HCT116 (cell line): ENCODE measurements around the gene CCNE1. TPM values are rescaled to one million over a fixed set of nuclear protein-coding genes. Genes with fewer than 3 reads are reported as not detected.

Experiments used
- ATAC-seq: fragments of 200-7000 bp; cut with Tn5 transposase; 2 replicates; pipeline ENCODE4 v1.9.1; 2020; ENCODE audit warnings: mild to moderate bottlenecking, moderate library complexity
- BruUV-seq: library from RNA; stranded (reverse); fragments of 400-500 nt; replicated peaks from 2 replicates; lab custom pipeline; 2021; lab: Mats Ljungman, UMichigan
- CTCF ChIA-PET: fragments of 300-600 bp; sonication (Branson Sonifier 250); formaldehyde crosslinking; loops from one replicate; lab custom pipeline; 2021; ENCODE audit warnings: antibody characterized with exemption; lab: Charles Lee
- POLR2A ChIA-PET: fragments of 300-600, 350-600 bp; sonication (Branson Sonifier 250); formaldehyde crosslinking; loops from one replicate; lab custom pipeline; 2021; ENCODE audit warnings: antibody characterized with exemption; lab: Charles Lee
- RAD21 ChIA-PET, 2 experiments: fragments of 300-600 bp; sonication (Branson Sonifier 250); formaldehyde crosslinking; loops; one replicate each; lab custom pipeline; 2023; ENCODE audit warnings: low total read pairs in 2 of 2; ENCODE audit not compliant: uncharacterized antibody in 2 of 2, unreplicated experiment in 2 of 2, low non-redundant PET in 1 of 2; lab: Charles Lee
- DNase-seq: peaks from one replicate; pipeline ENCODE4 v3.0.0-alpha.2; 2010; ENCODE audit warnings: low read depth, low spot score
- H2AFZ ChIP-seq: fragments of 200-600 bp; shearing (Covaris generic), sonication (generic); 2 replicates; pipeline ENCODE4 v1.6.1; 2017; ENCODE audit warnings: low read depth, mixed run types, mixed read lengths, antibody characterized with exemption, low read length; ENCODE audit not compliant: poor library complexity, severe bottlenecking
- H3K27ac ChIP-seq: 2 replicates; pipeline ENCODE4 v1.5.1; 2012; ENCODE audit warnings: low read depth, low read length
- H3K27me3 ChIP-seq: fragments of 200-600 bp; sonication (generic); 2 replicates; pipeline ENCODE4 v1.6.1; 2016; ENCODE audit warnings: mixed run types, low read length, mixed read lengths; ENCODE audit not compliant: insufficient read depth
- H3K36me3 ChIP-seq, 2 experiments: fragments of 200-500 bp in 1 of 2; fragments of 200-600 bp in 1 of 2; sonication (Bioruptor generic) in 1 of 2; sonication (generic) in 1 of 2; 2 replicates each; pipeline versions ENCODE4 v1.5.1 to v1.6.1; 2014 to 2016; ENCODE audit warnings: low read length in 2 of 2, inconsistent platforms in 1 of 2, mixed read lengths in 1 of 2, mixed run types in 1 of 2; ENCODE audit not compliant: insufficient read depth in 2 of 2, control insufficient read depth in 1 of 2
- H3K4me1 ChIP-seq, 2 experiments: fragments of 200-600 bp in 1 of 2; sonication (generic) in 1 of 2; 2 replicates each; pipeline versions ENCODE4 v1.5.1 to v1.6.1; 2012 to 2017; ENCODE audit warnings: low read length in 2 of 2, inconsistent platforms in 1 of 2, mild to moderate bottlenecking in 1 of 2, mixed read lengths in 1 of 2, mixed run types in 1 of 2, moderate library complexity in 1 of 2; ENCODE audit not compliant: insufficient read depth in 2 of 2, control insufficient read depth in 1 of 2
- H3K4me2 ChIP-seq: fragments of 200-600 bp; sonication (generic); 2 replicates; pipeline ENCODE4 v1.6.1; 2017; ENCODE audit warnings: mixed run types, low read length, mixed read lengths
- H3K4me3 ChIP-seq, 2 experiments: fragments of 200-600 bp in 1 of 2; sonication (generic) in 1 of 2; replicated peaks in 1 of 2; 2 replicates each; pipeline ENCODE4 v1.5.1; 2011 to 2016; ENCODE audit warnings: low read length in 2 of 2, control low read depth in 1 of 2, low read depth in 1 of 2, mild to moderate bottlenecking in 1 of 2, mixed read lengths in 1 of 2, mixed run types in 1 of 2
- H3K79me2 ChIP-seq: fragments of 200-600 bp; sonication (generic); 2 replicates; pipeline ENCODE4 v1.6.1; 2017; ENCODE audit warnings: mild to moderate bottlenecking, mixed run types, low read length, moderate library complexity, mixed read lengths; ENCODE audit not compliant: insufficient read depth
- H3K9ac ChIP-seq: fragments of 200-600 bp; sonication (generic); 2 replicates; pipeline ENCODE4 v1.6.1; 2016; ENCODE audit warnings: low read length, mixed read lengths
- H3K9me2 ChIP-seq: fragments of 200-600 bp; sonication (generic), shearing (Covaris generic); 2 replicates; pipeline ENCODE4 v1.6.1; 2017; ENCODE audit warnings: mixed run types, mild to moderate bottlenecking, moderate library complexity; ENCODE audit not compliant: insufficient read depth
- H3K9me3 ChIP-seq, 2 experiments: fragments of 200-500 bp in 1 of 2; fragments of 200-600 bp in 1 of 2; sonication (Bioruptor generic) in 1 of 2; sonication (generic) in 1 of 2; 2 replicates each; pipeline ENCODE4 v1.6.1; 2014 to 2017; ENCODE audit warnings: low read length in 2 of 2, mixed read lengths in 2 of 2, inconsistent platforms in 1 of 2, low read depth in 1 of 2, mild to moderate bottlenecking in 1 of 2, mixed run types in 1 of 2, moderate library complexity in 1 of 2; ENCODE audit not compliant: control insufficient read depth in 1 of 2, insufficient read depth in 1 of 2
- H4K20me1 ChIP-seq: fragments of 200-600 bp; sonication (generic), shearing (Covaris generic); 2 replicates; pipeline ENCODE4 v1.6.1; 2017; ENCODE audit warnings: mixed run types, mild to moderate bottlenecking, moderate library complexity; ENCODE audit not compliant: insufficient read depth
- ATF3 ChIP-seq: IDR thresholded peaks from 2 replicates; pipeline ENCODE4 v1.6.1; 2012
- CBX3 ChIP-seq: IDR thresholded peaks from 2 replicates; pipeline ENCODE4 v1.6.1; 2012; ENCODE audit warnings: low read depth
- CEBPB ChIP-seq: IDR thresholded peaks from 2 replicates; pipeline ENCODE4 v1.6.1; 2012; ENCODE audit warnings: low read depth
- CTCF ChIP-seq, 3 experiments: fragments of 200-600 bp in 1 of 3; sonication (generic) in 1 of 3; IDR thresholded peaks in 2 of 3; conservative IDR thresholded peaks in 1 of 3; 2 replicates each; pipeline ENCODE4 v1.5.1; 2012 to 2017; ENCODE audit warnings: low read depth in 2 of 3, low read length in 2 of 3, antibody characterized with exemption in 1 of 3, borderline replicate concordance in 1 of 3, control low read depth in 1 of 3, mild to moderate bottlenecking in 1 of 3, mixed read lengths in 1 of 3, mixed run types in 1 of 3, moderate library complexity in 1 of 3; ENCODE audit not compliant: insufficient read depth in 1 of 3
- EZH2 ChIP-seq: fragments of 200-600 bp; sonication (generic); IDR thresholded peaks from 2 replicates; pipeline ENCODE4 v1.6.1; 2017; ENCODE audit warnings: antibody characterized with exemption, mixed run types
- EZH2phosphoT487 ChIP-seq: fragments of 200-600 bp; IDR thresholded peaks from 2 replicates; pipeline ENCODE4 v1.6.1; 2018; ENCODE audit warnings: antibody characterized with exemption, borderline replicate concordance
- FOSL1 ChIP-seq: IDR thresholded peaks from 2 replicates; pipeline ENCODE4 v1.6.1; 2012; ENCODE audit warnings: low read depth
- JUND ChIP-seq: IDR thresholded peaks from 2 replicates; pipeline ENCODE4 v1.6.1; 2012
- MAX ChIP-seq: IDR thresholded peaks from 2 replicates; pipeline ENCODE4 v1.6.1; 2012
- POLR2A ChIP-seq: IDR thresholded peaks from 2 replicates; pipeline ENCODE4 v1.7.0; 2011; ENCODE audit warnings: borderline replicate concordance; ENCODE audit not compliant: insufficient read depth, insufficient read length; ENCODE audit errors: extremely low read depth
- POLR2AphosphoS5 ChIP-seq: IDR thresholded peaks from 2 replicates; pipeline ENCODE4 v1.6.1; 2011; ENCODE audit warnings: mild to moderate bottlenecking, low read depth, low read length, moderate library complexity
- RAD21 ChIP-seq: IDR thresholded peaks from 2 replicates; pipeline ENCODE4 v1.6.1; 2012; ENCODE audit warnings: low read depth, mild to moderate bottlenecking
- SIN3A ChIP-seq: IDR thresholded peaks from 2 replicates; pipeline ENCODE4 v1.6.1; 2012; ENCODE audit warnings: low read depth
- SP1 ChIP-seq: IDR thresholded peaks from 2 replicates; pipeline ENCODE4 v1.6.1; 2012; ENCODE audit warnings: low read depth
- SRF ChIP-seq: IDR thresholded peaks from 2 replicates; pipeline ENCODE4 v1.6.1; 2012; ENCODE audit warnings: low read depth
- TCF7L2 ChIP-seq: IDR thresholded peaks from 2 replicates; pipeline ENCODE4 v1.7.0; 2011; ENCODE audit warnings: borderline replicate concordance, inconsistent platforms; ENCODE audit not compliant: insufficient read depth, insufficient read length; ENCODE audit errors: extremely low read depth
- YY1 ChIP-seq: IDR thresholded peaks from 2 replicates; pipeline ENCODE4 v1.6.1; 2011; ENCODE audit warnings: low read length, low read depth, moderate library complexity, mild to moderate bottlenecking; ENCODE audit not compliant: insufficient replicate concordance; ENCODE audit errors: extremely low read depth
- ZBTB33 ChIP-seq: IDR thresholded peaks from 2 replicates; pipeline ENCODE4 v1.6.1; 2011; ENCODE audit warnings: mild to moderate bottlenecking, low read length, moderate library complexity; ENCODE audit not compliant: insufficient replicate concordance; ENCODE audit errors: extremely low read depth
- ZFX ChIP-seq: fragments of 450-650 bp; IDR thresholded peaks from 2 replicates; pipeline ENCODE4 v1.6.1; 2017
- intact Hi-C: fragments of 100-400 bp; cut with micrococcal nuclease; formaldehyde crosslinking; loops from 2 replicates; pipeline ENCODE4 v1.10.0; 2022
- total RNA-seq: library from RNA; stranded (reverse); gene quantifications from one replicate; pipeline ENCODE4 v1.2.1, GENCODE V29; 2021; ENCODE audit not compliant: unreplicated experiment

The CCNE1 gene
- total RNA-seq, 1 experiment from 2014 or later: 29.3 TPM

GRCh38 chr19:29831686-29832085 lies 19.9 kb downstream of the CCNE1 start:
- H3K4me3 ChIP-seq: peak overlapping the region in 1 of 2 experiments; percentile 47; a peak in 1 of 4 replicates
- DNase-seq (no peak), ATAC-seq (peak; percentile 9; the same call in 1 of the 2 replicates)
- no peaks in the 10 kb centered on the region for H4K20me1 ChIP-seq
- H3K36me3 ChIP-seq: no peaks in the 10 kb centered on the region
- H3K9me2 ChIP-seq: no peaks in the 10 kb centered on the region
- H3K79me2 ChIP-seq: no peaks in the 10 kb centered on the region
- intact Hi-C loops: no loop called here
- H3K27ac ChIP-seq: no peak overlapping the region
- H3K4me2 ChIP-seq: peak overlapping the region; percentile 82
- H2AFZ ChIP-seq: peak overlapping the region; percentile 85
- no peak for TF ChIP-seq YY1
- TF ChIP-seq ATF3: no peak
- TF ChIP-seq EZH2: no peak
- TF ChIP-seq MAX: no peak
- TF ChIP-seq JUND: no peak
- no peak for TF ChIP-seq FOSL1
- no peak for TF ChIP-seq TCF7L2
- TF ChIP-seq ZBTB33: no peak
- no peak for TF ChIP-seq CEBPB
- TF ChIP-seq CTCF (IDR thresholded peaks at IDR 0.05 in 2 of 3, conservative IDR thresholded peaks at IDR 0.05 in 1 of 3; ENCODE audit: borderline replicate concordance in 1 of 3, insufficient read depth in 1 of 3, low read depth in 2 of 3, low read length in 2 of 3): no peak
- no peak for TF ChIP-seq POLR2AphosphoS5
- no peak for TF ChIP-seq EZH2phosphoT487
- no peak for TF ChIP-seq SP1
- no peak for TF ChIP-seq SRF
- no peak for TF ChIP-seq POLR2A
- no peak for TF ChIP-seq ZFX
- TF ChIP-seq CBX3: no peak
- TF ChIP-seq SIN3A: no peak
- no peak for TF ChIP-seq RAD21
- RAD21 ChIA-PET: no interaction called here
- H3K27me3 ChIP-seq: no peaks in the 10 kb centered on the region
- POLR2A ChIA-PET: no interaction called here
- H3K9ac ChIP-seq: no peak overlapping the region; the same call in 1 of the 2 replicates
- CTCF ChIA-PET: no interaction called here
- peaks cover 18 to 20% of the 10 kb centered on the region in 2 experiments for H3K4me1 ChIP-seq
- H3K9me3 ChIP-seq: no peaks in the 10 kb centered on the region
- no TSS peak for BruUV-seq
